ENCODE data around the gene SLC25A19.

SLC25A19 gene

DNA sequence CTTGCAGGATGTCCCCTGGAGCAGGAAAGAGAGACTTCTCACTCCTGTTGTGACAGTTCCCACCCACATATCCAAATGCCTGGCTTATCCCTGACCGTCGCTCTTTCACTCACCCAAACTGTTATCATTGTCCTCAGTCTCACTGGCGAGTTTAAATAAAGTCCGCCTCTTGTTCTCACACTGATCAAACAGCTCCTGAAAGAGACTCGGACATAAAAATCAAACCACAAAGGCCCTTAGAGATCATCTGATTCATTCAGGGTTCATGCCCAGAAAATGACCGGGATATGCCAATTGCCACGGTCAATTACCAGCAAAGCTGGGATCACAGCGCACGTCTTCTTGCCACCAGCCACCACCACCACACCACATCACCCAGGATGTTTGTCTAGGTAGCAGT, 47.7 kb downstream of the SLC25A19 start:
- 94 to 96% methylated on average over 9 of the region's 9 CpGs for WGBS, 2 experiments
- Histone ChIP-seq H3K27me3 (ENCODE audit: control insufficient read depth, insufficient read depth, low read length, poor library complexity, severe bottlenecking) (no peaks in the 10 kb centered on the region), H3K4me3 (ENCODE audit: insufficient read depth, low read depth, low read length) (no peak overlapping the region)

DNA sequence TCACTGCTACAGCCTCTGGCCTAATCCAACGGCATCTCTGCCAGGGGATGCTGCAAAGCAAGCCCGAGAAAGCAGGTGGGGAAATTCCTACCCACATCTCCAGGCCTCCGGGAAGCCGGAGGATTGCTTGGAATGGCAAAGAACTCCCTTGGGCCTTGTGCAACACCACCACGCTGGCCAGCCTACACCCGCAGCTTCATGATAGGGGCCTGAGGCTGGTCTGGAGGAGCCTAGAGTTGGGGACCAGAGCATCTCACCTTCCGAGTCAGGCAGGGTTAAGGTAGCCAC, 48.1 kb downstream of the SLC25A19 start:
- Histone ChIP-seq H3K36me3 (ENCODE audit: control insufficient read depth, insufficient read depth, low read length) (peaks cover 41% of the 10 kb centered on the region), H3K27ac (ENCODE audit: insufficient read depth, low read depth, low read length, poor library complexity, severe bottlenecking) (no peak overlapping the region), H3K9me3 (ENCODE audit: control insufficient read depth, low read length) (no peaks in the 10 kb centered on the region), H3K27me3 (ENCODE audit: control insufficient read depth, insufficient read depth, low read length, poor library complexity, severe bottlenecking) (no peaks in the 10 kb centered on the region), H3K4me3 (ENCODE audit: insufficient read depth, low read depth, low read length) (no peak overlapping the region), H3K4me1 (ENCODE audit: control insufficient read depth, insufficient read depth, low read length) (no peaks in the 10 kb centered on the region)
- 98 to 100% methylated on average over 7 of the region's 7 CpGs for WGBS, 2 experiments

More for the DNA sequence above, 47.7 kb downstream of the SLC25A19 start:
- Histone ChIP-seq H3K9me3 (ENCODE audit: control insufficient read depth, low read length) (no peaks in the 10 kb centered on the region), H3K36me3 (ENCODE audit: control insufficient read depth, insufficient read depth, low read length) (peaks cover 38% of the 10 kb centered on the region), H3K4me1 (ENCODE audit: control insufficient read depth, insufficient read depth, low read length) (no peaks in the 10 kb centered on the region), H3K27ac (ENCODE audit: insufficient read depth, low read depth, low read length, poor library complexity, severe bottlenecking) (no peak overlapping the region)

DNA sequence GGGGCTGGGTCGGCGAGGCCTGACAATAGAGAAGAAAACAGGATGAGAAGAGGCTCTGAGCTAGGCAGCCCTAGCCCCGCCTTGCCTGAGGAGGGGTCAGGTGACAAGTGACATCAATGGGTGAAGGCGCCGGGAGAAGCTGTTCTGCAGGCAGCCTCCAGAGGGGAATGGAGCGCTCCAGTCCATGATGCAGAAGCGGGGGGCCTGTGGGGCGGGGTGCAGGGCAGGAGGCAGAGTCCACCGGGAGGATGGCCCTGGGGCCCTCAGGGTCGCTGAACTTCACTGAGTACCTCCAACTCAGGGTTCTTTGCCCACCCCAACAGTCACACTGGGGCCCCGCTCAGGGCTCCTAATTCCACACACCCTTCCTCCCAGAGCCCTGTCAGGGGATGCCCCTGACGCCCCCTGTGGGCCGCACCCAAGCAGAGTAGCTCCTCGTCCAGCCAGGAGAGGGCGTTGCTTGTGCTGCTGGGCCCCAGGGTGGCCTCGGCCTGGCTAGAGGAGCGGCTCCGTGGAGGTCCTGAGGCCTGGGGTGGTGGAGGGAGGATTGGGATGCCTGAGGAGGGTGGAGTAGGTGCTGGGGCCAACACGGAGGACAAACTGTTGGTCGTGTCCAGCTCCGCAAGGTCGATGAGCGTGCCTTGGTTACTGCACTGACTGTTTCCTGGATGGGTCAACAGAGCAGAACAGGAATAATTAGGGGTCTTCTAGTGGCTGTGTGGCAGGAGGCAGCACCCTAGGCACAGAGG, 48.7 kb downstream of the SLC25A19 start:
- 67 to 71% methylated on average over 23 of the region's 23 CpGs for WGBS, 2 experiments
- H3K4me1 ChIP-seq (ENCODE audit: control insufficient read depth, insufficient read depth, low read length) = no peaks in the 10 kb centered on the region
- peak overlapping the region; percentile 50 for H3K27ac ChIP-seq (ENCODE audit: insufficient read depth, low read depth, low read length, poor library complexity, severe bottlenecking)
- peaks cover 42% of the 10 kb centered on the region for H3K36me3 ChIP-seq (ENCODE audit: control insufficient read depth, insufficient read depth, low read length)
- no peaks in the 10 kb centered on the region for H3K27me3 ChIP-seq (ENCODE audit: control insufficient read depth, insufficient read depth, low read length, poor library complexity, severe bottlenecking)
- H3K4me3 ChIP-seq (ENCODE audit: insufficient read depth, low read depth, low read length) = no peak overlapping the region
- H3K9me3 ChIP-seq (ENCODE audit: control insufficient read depth, low read length) = no peaks in the 10 kb centered on the region

DNA sequence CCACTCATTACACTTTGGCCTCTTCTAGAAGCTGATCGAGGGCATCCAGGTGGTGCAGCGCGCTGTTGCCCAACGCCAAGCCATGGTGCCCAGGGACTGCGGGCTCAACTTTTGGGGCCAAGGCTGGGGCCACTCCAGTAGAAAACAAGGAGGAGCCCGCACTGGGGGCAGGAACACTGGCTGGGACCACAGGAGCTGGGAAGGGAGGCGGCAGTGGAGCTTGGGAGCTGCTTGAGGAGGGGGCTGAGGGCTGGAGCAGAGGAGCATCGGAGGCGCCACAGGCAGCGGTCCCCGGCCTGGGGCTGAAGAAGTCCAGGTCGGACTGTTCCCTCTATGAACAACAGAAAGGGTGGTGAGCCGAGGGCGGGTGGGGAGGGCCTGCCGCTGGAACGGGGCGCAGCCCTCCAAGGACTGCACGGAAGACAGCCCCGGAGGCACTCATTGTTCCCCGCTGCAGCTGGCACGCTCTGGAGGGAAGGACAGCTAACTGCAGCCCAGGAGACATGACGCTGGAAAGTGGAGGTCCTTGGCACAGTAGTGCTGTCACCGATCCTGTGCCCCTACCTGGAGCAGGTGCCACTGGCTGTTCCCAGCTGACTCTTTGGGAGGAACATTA, 49.3 kb downstream of the SLC25A19 start:
- no peak overlapping the region for H3K4me3 ChIP-seq (ENCODE audit: insufficient read depth, low read depth, low read length)
- no peaks in the 10 kb centered on the region for H3K4me1 ChIP-seq (ENCODE audit: control insufficient read depth, insufficient read depth, low read length)
- peak overlapping the region; percentile 50 for H3K27ac ChIP-seq (ENCODE audit: insufficient read depth, low read depth, low read length, poor library complexity, severe bottlenecking)
- WGBS, 2 experiments = 93 to 94% methylated on average over 23 of the region's 23 CpGs
- no peaks in the 10 kb centered on the region for H3K27me3 ChIP-seq (ENCODE audit: control insufficient read depth, insufficient read depth, low read length, poor library complexity, severe bottlenecking)
- peaks cover 48% of the 10 kb centered on the region for H3K36me3 ChIP-seq (ENCODE audit: control insufficient read depth, insufficient read depth, low read length)
- H3K9me3 ChIP-seq (ENCODE audit: control insufficient read depth, low read length) = no peaks in the 10 kb centered on the region

DNA sequence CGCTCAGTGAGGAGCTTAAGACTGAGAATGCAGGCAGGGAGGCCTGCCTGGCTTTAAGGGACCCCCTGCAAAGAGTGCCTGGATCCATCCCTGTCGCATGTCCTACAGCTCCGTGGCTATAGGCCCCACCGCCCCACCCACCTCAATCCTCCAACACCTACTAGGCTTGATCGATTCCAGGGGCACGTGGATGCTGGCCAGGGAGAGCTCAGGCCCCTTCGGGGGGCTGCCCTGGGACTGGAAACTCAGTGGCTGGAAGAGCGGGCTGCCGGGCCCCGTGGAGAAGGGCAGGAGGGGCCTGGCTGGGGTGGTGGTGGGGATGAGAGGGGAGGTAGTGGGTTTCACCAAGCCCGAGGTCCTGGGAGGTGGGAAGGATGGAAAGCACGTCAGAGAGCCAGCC, 50.0 kb downstream of the SLC25A19 start:
- Histone ChIP-seq H3K4me3 (ENCODE audit: insufficient read depth, low read depth, low read length) (no peak overlapping the region), H3K27me3 (ENCODE audit: control insufficient read depth, insufficient read depth, low read length, poor library complexity, severe bottlenecking) (no peaks in the 10 kb centered on the region), H3K27ac (ENCODE audit: insufficient read depth, low read depth, low read length, poor library complexity, severe bottlenecking) (no peak overlapping the region), H3K9me3 (ENCODE audit: control insufficient read depth, low read length) (no peaks in the 10 kb centered on the region), H3K36me3 (ENCODE audit: control insufficient read depth, insufficient read depth, low read length) (peaks cover 55% of the 10 kb centered on the region), H3K4me1 (ENCODE audit: control insufficient read depth, insufficient read depth, low read length) (no peaks in the 10 kb centered on the region)
- 94 to 96% methylated on average over 12 of the region's 12 CpGs for WGBS, 2 experiments

DNA sequence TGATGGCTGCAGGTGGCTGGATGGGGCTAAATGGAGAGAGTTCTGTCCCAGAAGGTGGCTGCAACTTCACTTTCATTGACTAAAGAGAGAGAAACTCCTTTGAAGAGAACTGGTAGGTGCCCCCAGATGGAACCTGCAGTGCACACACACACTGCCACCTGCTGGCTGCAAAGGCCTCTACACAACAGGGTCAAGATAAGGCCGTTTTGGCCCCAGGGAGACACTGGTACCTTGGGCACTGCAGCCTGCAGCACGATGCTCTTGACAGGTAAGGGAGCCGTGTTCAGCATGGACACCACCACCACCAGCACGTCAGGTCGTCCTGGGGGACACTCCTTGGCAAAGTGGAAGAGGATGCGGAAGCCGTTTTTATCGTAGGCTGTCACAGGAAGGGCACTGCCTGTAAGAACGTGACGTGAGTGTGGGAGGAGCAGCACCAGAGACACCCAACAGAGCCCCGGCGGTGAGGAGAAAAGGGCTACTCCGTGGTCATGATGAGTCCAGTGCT, 50.5 kb downstream of the SLC25A19 start:
- H3K9me3 ChIP-seq (ENCODE audit: control insufficient read depth, low read length) = no peaks in the 10 kb centered on the region
- peaks cover 51% of the 10 kb centered on the region for H3K36me3 ChIP-seq (ENCODE audit: control insufficient read depth, insufficient read depth, low read length)
- H3K4me3 ChIP-seq (ENCODE audit: insufficient read depth, low read depth, low read length) = no peak overlapping the region
- H3K27ac ChIP-seq (ENCODE audit: insufficient read depth, low read depth, low read length, poor library complexity, severe bottlenecking) = no peak overlapping the region
- H3K27me3 ChIP-seq (ENCODE audit: control insufficient read depth, insufficient read depth, low read length, poor library complexity, severe bottlenecking) = no peaks in the 10 kb centered on the region
- no peaks in the 10 kb centered on the region for H3K4me1 ChIP-seq (ENCODE audit: control insufficient read depth, insufficient read depth, low read length)
- WGBS, 2 experiments = 81 to 83% methylated on average over 13 of the region's 13 CpGs

DNA sequence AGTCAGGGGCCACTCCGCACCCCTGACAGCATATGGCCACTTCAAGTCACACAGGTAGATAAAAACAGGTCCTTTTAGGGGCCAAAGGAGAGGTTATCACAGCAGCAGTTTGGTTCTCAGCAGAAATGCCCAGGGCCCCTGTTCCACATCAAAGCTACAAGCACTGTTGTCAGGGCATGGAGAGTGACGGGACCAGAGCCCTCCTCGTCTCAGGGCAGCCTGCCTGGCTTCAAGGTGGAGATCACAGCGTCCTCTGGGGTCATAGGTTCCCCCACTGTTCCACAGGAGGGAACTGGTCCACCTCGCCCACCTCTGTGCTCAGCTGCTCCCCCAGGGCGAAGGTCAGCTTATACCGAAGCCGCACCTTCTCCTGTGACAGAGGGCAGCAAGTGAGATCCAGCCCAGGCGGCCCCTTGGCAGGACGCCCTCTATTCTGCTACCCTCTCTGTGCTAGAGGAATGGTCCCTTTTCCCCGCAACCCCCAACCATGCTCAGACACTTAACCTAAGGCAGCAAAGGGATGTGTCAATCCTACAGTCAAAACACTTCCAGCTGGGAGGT, 51.1 kb downstream of the SLC25A19 start:
- H3K36me3 ChIP-seq (ENCODE audit: control insufficient read depth, insufficient read depth, low read length) = peaks cover 47% of the 10 kb centered on the region
- H3K4me3 ChIP-seq (ENCODE audit: insufficient read depth, low read depth, low read length) = no peak overlapping the region
- no peaks in the 10 kb centered on the region for H3K27me3 ChIP-seq (ENCODE audit: control insufficient read depth, insufficient read depth, low read length, poor library complexity, severe bottlenecking)
- H3K4me1 ChIP-seq (ENCODE audit: control insufficient read depth, insufficient read depth, low read length) = no peaks in the 10 kb centered on the region
- H3K27ac ChIP-seq (ENCODE audit: insufficient read depth, low read depth, low read length, poor library complexity, severe bottlenecking) = no peak overlapping the region
- no peaks in the 10 kb centered on the region for H3K9me3 ChIP-seq (ENCODE audit: control insufficient read depth, low read length)
- WGBS, 2 experiments = 93 to 96% methylated on average over 11 of the region's 11 CpGs

DNA sequence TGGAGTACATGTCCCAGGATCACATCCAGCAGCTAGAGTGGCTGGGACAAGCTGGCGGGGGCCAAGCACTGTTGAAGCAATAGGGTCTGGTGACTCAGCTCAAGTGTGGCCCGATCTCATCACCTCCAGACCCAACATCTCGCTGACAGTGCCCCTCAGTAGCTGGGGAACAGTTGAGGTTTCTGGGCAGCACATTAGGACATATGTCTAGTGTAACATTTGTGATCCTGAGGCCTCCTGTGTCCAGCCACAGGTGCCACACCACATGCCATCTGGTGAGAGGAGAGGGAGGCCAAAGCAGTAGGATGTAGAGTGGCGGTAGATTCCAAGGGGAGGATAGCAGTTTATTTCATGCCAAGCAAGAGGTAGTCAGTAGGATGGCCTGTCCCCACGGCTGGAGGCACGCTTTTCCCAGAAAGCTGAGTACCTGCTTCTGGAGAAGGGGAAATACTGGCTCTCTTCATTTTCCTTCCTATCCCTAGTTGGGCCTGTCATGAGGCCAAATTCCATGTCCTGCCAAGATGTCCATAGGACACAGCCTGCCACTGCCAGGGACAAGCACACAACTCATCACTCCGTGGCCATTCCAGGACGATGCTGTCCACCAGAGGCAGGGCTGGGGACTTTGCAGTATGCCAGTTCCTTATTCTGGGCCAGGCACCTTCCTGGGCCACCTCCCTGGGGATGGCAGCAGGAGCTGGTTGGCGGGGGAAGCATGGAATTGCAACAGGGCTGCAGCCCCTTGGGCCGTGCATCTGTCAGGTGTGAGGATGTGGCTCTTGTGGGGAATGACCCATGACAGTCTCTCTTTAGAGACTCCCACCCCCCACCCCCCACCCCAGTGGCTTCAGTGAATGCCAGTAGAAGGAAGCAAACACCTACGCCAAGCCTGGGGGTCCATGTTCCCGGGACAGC, 51.9 kb downstream of the SLC25A19 start:
- no peaks in the 10 kb centered on the region for H3K9me3 ChIP-seq (ENCODE audit: control insufficient read depth, low read length)
- no peak overlapping the region for H3K4me3 ChIP-seq (ENCODE audit: insufficient read depth, low read depth, low read length)
- WGBS, 2 experiments = 96 to 97% methylated on average over 12 of the region's 12 CpGs
- H3K4me1 ChIP-seq (ENCODE audit: control insufficient read depth, insufficient read depth, low read length) = no peaks in the 10 kb centered on the region
- no peaks in the 10 kb centered on the region for H3K27me3 ChIP-seq (ENCODE audit: control insufficient read depth, insufficient read depth, low read length, poor library complexity, severe bottlenecking)
- H3K27ac ChIP-seq (ENCODE audit: insufficient read depth, low read depth, low read length, poor library complexity, severe bottlenecking) = no peak overlapping the region
- H3K36me3 ChIP-seq (ENCODE audit: control insufficient read depth, insufficient read depth, low read length) = peaks cover 48% of the 10 kb centered on the region

DNA sequence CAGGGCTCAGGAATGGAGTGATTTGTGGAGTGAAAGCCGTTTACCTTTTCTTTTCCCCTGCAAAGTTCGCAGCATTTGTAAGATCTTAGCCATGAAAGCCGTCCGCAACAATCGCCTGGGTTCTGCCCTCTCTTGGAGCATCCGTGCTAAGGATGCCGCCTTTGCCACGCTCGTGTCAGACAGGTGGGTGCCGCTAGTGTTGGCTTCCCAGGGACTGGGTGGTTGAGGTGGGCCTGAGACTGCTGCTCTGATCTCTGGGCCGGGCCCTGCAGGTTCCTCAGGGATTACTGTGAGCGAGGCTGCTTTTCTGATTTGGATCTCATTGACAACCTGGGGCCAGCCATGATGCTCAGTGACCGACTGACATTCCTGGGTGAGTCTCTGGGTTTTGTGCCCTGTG, 56.4 kb downstream of the SLC25A19 start:
- H3K36me3 ChIP-seq (ENCODE audit: control insufficient read depth, insufficient read depth, low read length) = peaks cover 65% of the 10 kb centered on the region

More for the DNA sequence above, 56.4 kb downstream of the SLC25A19 start:
- Histone ChIP-seq H3K27ac (ENCODE audit: insufficient read depth, low read depth, low read length, poor library complexity, severe bottlenecking) (no peak overlapping the region), H3K27me3 (ENCODE audit: control insufficient read depth, insufficient read depth, low read length, poor library complexity, severe bottlenecking) (no peaks in the 10 kb centered on the region), H3K4me3 (ENCODE audit: insufficient read depth, low read depth, low read length) (no peak overlapping the region), H3K4me1 (ENCODE audit: control insufficient read depth, insufficient read depth, low read length) (no peaks in the 10 kb centered on the region), H3K9me3 (ENCODE audit: control insufficient read depth, low read length) (no peaks in the 10 kb centered on the region)
- 95 to 97% methylated on average over 13 of the region's 13 CpGs for WGBS, 2 experiments

All from ectodermal cell (in vitro differentiated cells).